DND-41 (cell line): Measurements from ENCODE around the gene FBLN5.

Source experiments
- ATAC-seq: fragments of 200-7000 bp; cut with Tn5 transposase; 3 replicates; pipeline ENCODE4 v1.9.1; 2021; ENCODE audit warnings: low read depth; ENCODE audit not compliant: insufficient read depth
- DNase-seq: peaks from one replicate; pipeline ENCODE4 v3.0.0-alpha.2; 2020
- H2AFZ ChIP-seq: 2 replicates; pipeline ENCODE4 v1.6.0; 2012; ENCODE audit warnings: low read depth, low read length
- H3K27ac ChIP-seq: 2 replicates; pipeline ENCODE4 v1.5.1; 2012; ENCODE audit warnings: low read length, inconsistent platforms
- H3K27me3 ChIP-seq: fragments of 200-600 bp; sonication (generic); 2 replicates; pipeline ENCODE4 v1.6.0; 2012; ENCODE audit warnings: low read length, mild to moderate bottlenecking, inconsistent platforms; ENCODE audit not compliant: insufficient read depth, poor library complexity
- H3K36me3 ChIP-seq: 2 replicates; pipeline ENCODE4 v1.5.1; 2012; ENCODE audit warnings: low read length, inconsistent platforms; ENCODE audit not compliant: insufficient read depth
- H3K4me1 ChIP-seq: 2 replicates; pipeline ENCODE4 v1.5.1; 2012; ENCODE audit warnings: mild to moderate bottlenecking, low read length; ENCODE audit not compliant: insufficient read depth
- H3K4me2 ChIP-seq: 2 replicates; pipeline ENCODE4 v1.6.0; 2012; ENCODE audit warnings: mild to moderate bottlenecking, moderate library complexity, low read length, inconsistent platforms; ENCODE audit not compliant: insufficient read depth
- H3K4me3 ChIP-seq, 2 experiments: fragments of 200-600 bp in 1 of 2; shearing (Covaris generic) in 1 of 2; 2 replicates each; pipeline ENCODE4 v1.5.1; 2012 to 2016; ENCODE audit warnings: inconsistent platforms in 2 of 2, low read length in 2 of 2, mild to moderate bottlenecking in 2 of 2, low read depth in 1 of 2, moderate library complexity in 1 of 2
- H3K79me2 ChIP-seq: 2 replicates; pipeline ENCODE4 v1.6.0; 2012; ENCODE audit warnings: low read length, inconsistent platforms; ENCODE audit not compliant: insufficient read depth
- H3K9ac ChIP-seq: 2 replicates; pipeline ENCODE4 v1.6.0; 2012; ENCODE audit warnings: low read depth, mild to moderate bottlenecking, inconsistent platforms, low read length, moderate library complexity
- H3K9me3 ChIP-seq: 2 replicates; pipeline ENCODE4 v1.5.1; 2012; ENCODE audit warnings: low read length, moderate library complexity, mild to moderate bottlenecking, inconsistent platforms; ENCODE audit not compliant: insufficient read depth, severe bottlenecking
- H4K20me1 ChIP-seq: 2 replicates; pipeline ENCODE4 v1.6.0; 2012; ENCODE audit warnings: low read length; ENCODE audit not compliant: insufficient read depth
- CTCF ChIP-seq: IDR thresholded peaks from 2 replicates; pipeline ENCODE4 v1.5.1; 2012; ENCODE audit warnings: borderline replicate concordance, low read length, moderate library complexity, mild to moderate bottlenecking; ENCODE audit not compliant: poor library complexity, severe bottlenecking; ENCODE audit errors: extremely low read depth
- EZH2 ChIP-seq: IDR thresholded peaks from 3 replicates; pipeline ENCODE4 v1.6.1; 2012; ENCODE audit warnings: borderline replicate concordance, low read depth, mild to moderate bottlenecking, moderate library complexity, low read length, inconsistent platforms; ENCODE audit not compliant: severe bottlenecking

Gene FBLN5

GRCh38 chr14:91901449-91902226, 45.9 kb downstream of the FBLN5 start:
- no peak for ATAC-seq

GRCh38 chr14:91899806-91900205, 47.7 kb downstream of the FBLN5 start:
- H3K27ac ChIP-seq = no peak overlapping the region
- no peak for TF ChIP-seq EZH2
- no peak for TF ChIP-seq CTCF
- no peaks in the 10 kb centered on the region for H3K79me2 ChIP-seq
- no peak for DNase-seq
- H4K20me1 ChIP-seq = no peaks in the 10 kb centered on the region
- no peaks in the 10 kb centered on the region for H3K36me3 ChIP-seq
- no peak overlapping the region for H3K4me2 ChIP-seq
- H3K9ac ChIP-seq = no peak overlapping the region
- H2AFZ ChIP-seq = no peak overlapping the region
- no peaks in the 10 kb centered on the region for H3K27me3 ChIP-seq
- H3K4me3 ChIP-seq = no peak overlapping the region
- H3K4me1 ChIP-seq = no peaks in the 10 kb centered on the region
- no peak for ATAC-seq
- no peaks in the 10 kb centered on the region for H3K9me3 ChIP-seq

More at GRCh38 chr14:91901449-91902226, 45.9 kb downstream of the FBLN5 start:
- Histone ChIP-seq H3K79me2 (no peaks in the 10 kb centered on the region), H3K27me3 (no peaks in the 10 kb centered on the region), H3K9ac (no peak overlapping the region), H3K4me2 (no peak overlapping the region), H3K27ac (no peak overlapping the region), H2AFZ (no peak overlapping the region), H3K36me3 (no peaks in the 10 kb centered on the region), H3K9me3 (no peaks in the 10 kb centered on the region), H4K20me1 (no peaks in the 10 kb centered on the region), H3K4me3 (no peak overlapping the region), H3K4me1 (no peaks in the 10 kb centered on the region)
- no peak for TF ChIP-seq CTCF
- no peak for TF ChIP-seq EZH2
- no peak for DNase-seq

- DNase-seq = no peak
- H2AFZ ChIP-seq = no peak overlapping the region
- H3K4me3 ChIP-seq = no peak overlapping the region
- no peaks in the 10 kb centered on the region for H3K79me2 ChIP-seq
- no peaks in the 10 kb centered on the region for H3K36me3 ChIP-seq
- H3K4me2 ChIP-seq = no peak overlapping the region
- no peaks in the 10 kb centered on the region for H4K20me1 ChIP-seq
- ATAC-seq = no peak
- H3K9me3 ChIP-seq = no peaks in the 10 kb centered on the region
- H3K4me1 ChIP-seq = no peaks in the 10 kb centered on the region
- no peak overlapping the region for H3K9ac ChIP-seq
- no peaks in the 10 kb centered on the region for H3K27me3 ChIP-seq
- no peak overlapping the region for H3K27ac ChIP-seq
- TF ChIP-seq EZH2 (no peak), CTCF (no peak)
These were observed 48.3 kb downstream of the FBLN5 start for GRCh38 chr14:91899213-91899612.
